HepG2 (cell line): ENCODE results near the gene BSN. TPM values are rescaled to one million over a fixed set of nuclear protein-coding genes. Genes with fewer than 3 reads are reported as not detected.

Source experiments
- CEBPB ChIP-seq: IDR thresholded peaks from 2 replicates; pipeline ENCODE4 v1.6.1; 2011; ENCODE audit warnings: low read depth, low read length, improper control_type of control experiment, borderline replicate concordance
- HNRNPH1 ChIP-seq: fragments of 200-400 bp; formaldehyde crosslinking; optimal IDR thresholded peaks from 2 replicates; pipeline ENCODE3; 2017; ENCODE audit warnings: mild to moderate bottlenecking, low read depth, low read length
- NCOA1 ChIP-seq: sonication (generic); formaldehyde crosslinking; IDR thresholded peaks from 2 replicates; pipeline ENCODE4 v1.9.0; 2021; ENCODE audit warnings: missing genetic modification reagents
- NKX3-1 ChIP-seq: sonication (generic); formaldehyde crosslinking; IDR thresholded peaks from 2 replicates; pipeline ENCODE4 v1.5.0; 2020; ENCODE audit warnings: missing genetic modification reagents
- PAX8 ChIP-seq: sonication (generic); formaldehyde crosslinking; IDR thresholded peaks from 2 replicates; pipeline ENCODE4 v1.8.0; 2022; ENCODE audit warnings: mild to moderate bottlenecking, missing genetic modification reagents, borderline replicate concordance
- SIX4 ChIP-seq: sonication (generic); formaldehyde crosslinking; IDR thresholded peaks from 2 replicates; pipeline ENCODE4 v1.4.0; 2020; ENCODE audit warnings: missing genetic modification reagents
- SPEN ChIP-seq: sonication (generic); formaldehyde crosslinking; IDR thresholded peaks from 2 replicates; pipeline ENCODE4 v1.5.1; 2020; ENCODE audit warnings: low read depth, mild to moderate bottlenecking, missing genetic modification reagents
- polyA plus RNA-seq, 8 experiments: library from polyadenylated mRNA; depleted of rRNA in 3 of 8; stranded (reverse) in 7 of 8; unstranded in 1 of 8; fragments of >200 nt; fragmentation: Illumina TruSeq in 4 of 8; extraction: Trizol in 4 of 8; gene quantifications; 2 replicates each; pipeline versions ENCODE4 v1.2.1 to v1.2.3, GENCODE V29; 2011 to 2016; ENCODE audit warnings: low read depth in 4 of 8, missing spikeins in 1 of 8, mixed read lengths in 1 of 8; ENCODE audit not compliant: insufficient read depth in 1 of 8
- total RNA-seq, 5 experiments: library from RNA; depleted of rRNA; stranded (reverse); fragments of >200 nt; fragmentation: Illumina TruSeq; extraction: Trizol; gene quantifications; 2 replicates each; pipeline ENCODE4 v1.2.3, GENCODE V29; 2016; ENCODE audit warnings: low read depth in 1 of 5
- TF ChIP-seq, protein P1 (sequence below): sonication (generic); formaldehyde crosslinking; IDR thresholded peaks from 2 replicates; pipeline ENCODE4 v1.4.0; 2020; ENCODE audit warnings: missing genetic modification reagents
- TF ChIP-seq, protein P2 (sequence below): sonication (generic); formaldehyde crosslinking; IDR thresholded peaks from 2 replicates; pipeline ENCODE4 v1.5.0; 2020; ENCODE audit warnings: missing genetic modification reagents, mild to moderate bottlenecking, borderline replicate concordance
- TF ChIP-seq, protein P3 (sequence below): sonication (generic); formaldehyde crosslinking; IDR thresholded peaks from 2 replicates; pipeline ENCODE4 v1.4.0; 2020; ENCODE audit warnings: mild to moderate bottlenecking, missing genetic modification reagents
- TF ChIP-seq, protein P4 (sequence below): sonication (generic); formaldehyde crosslinking; IDR thresholded peaks from 2 replicates; pipeline ENCODE4 v1.5.0; 2020; ENCODE audit warnings: mild to moderate bottlenecking, missing genetic modification reagents, borderline replicate concordance

BSN gene
- total and polyA plus RNA-seq, 2 of the 13 experiments (the other 11 are each of a cell fraction or from before 2014, with no cell fraction given) = 0.42 to 0.86 TPM

DNA sequence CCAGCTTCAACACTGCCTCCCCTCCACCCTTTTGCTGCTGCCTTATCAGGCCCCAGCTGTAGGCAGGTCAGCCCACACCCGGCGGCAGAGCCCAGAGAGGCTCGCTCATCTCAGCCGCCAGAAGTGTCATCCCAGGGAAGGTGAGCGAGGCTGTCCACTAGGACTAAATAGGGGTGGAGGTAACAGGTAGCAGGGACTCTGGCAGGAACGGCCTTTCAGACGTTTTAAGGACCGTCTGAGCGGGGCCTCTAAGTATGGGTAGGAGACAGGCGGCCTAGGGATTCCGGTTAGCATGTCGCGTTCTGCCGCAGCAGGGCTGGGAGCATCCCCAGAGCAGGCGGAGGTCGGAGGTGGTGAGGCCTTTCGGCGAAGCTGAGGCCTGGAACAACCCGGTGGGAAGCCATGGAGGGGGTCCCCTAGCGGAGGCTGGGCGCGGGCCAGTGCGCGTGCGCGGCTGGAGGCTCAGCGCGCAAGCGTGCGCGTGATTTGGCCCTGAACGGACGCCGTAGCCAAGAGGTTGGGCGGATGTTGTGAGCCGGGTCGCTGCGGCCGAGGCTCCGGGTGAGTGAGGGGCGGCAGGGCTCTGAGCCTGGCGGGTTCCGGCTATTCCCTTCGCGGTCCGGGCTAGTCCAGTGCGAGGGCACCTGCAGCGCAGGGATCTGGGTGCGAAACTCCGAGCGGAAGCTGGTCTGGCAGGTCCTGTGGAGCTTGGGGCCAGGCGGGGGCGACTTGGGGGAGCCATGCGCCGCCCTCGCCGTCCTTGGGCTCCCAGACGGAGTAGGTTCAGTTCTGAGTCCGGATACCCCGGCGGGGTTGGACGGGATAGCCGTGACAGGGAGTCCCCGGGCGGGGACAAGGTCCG is 135.0 kb downstream of the BSN start, which contains the start of the genes MST1 and RNF123 (continued):
- TF ChIP-seq, protein P1, sequence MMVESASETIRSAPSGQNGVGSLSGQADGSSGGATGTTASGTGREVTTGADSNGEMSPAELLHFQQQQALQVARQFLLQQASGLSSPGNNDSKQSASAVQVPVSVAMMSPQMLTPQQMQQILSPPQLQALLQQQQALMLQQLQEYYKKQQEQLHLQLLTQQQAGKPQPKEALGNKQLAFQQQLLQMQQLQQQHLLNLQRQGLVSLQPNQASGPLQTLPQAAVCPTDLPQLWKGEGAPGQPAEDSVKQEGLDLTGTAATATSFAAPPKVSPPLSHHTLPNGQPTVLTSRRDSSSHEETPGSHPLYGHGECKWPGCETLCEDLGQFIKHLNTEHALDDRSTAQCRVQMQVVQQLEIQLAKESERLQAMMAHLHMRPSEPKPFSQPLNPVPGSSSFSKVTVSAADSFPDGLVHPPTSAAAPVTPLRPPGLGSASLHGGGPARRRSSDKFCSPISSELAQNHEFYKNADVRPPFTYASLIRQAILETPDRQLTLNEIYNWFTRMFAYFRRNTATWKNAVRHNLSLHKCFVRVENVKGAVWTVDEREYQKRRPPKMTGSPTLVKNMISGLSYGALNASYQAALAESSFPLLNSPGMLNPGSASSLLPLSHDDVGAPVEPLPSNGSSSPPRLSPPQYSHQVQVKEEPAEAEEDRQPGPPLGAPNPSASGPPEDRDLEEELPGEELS (CRISPR knock-in tag) = no peak; the same call in 1 of the 2 replicates
- TF ChIP-seq NCOA1 (peak; percentile 76; the same call in 1 of the 2 replicates), NKX3-1 (CRISPR knock-in tag) (0 out of 2 replicates have a peak, but pooled peaks have one; percentile 11), SIX4 (CRISPR knock-in tag) (peak; percentile 34; the same call in 1 of the 2 replicates), HNRNPH1 (no peak), CEBPB (no peak), SPEN (peak; percentile 93), PAX8 (CRISPR knock-in tag) (no peak)
- TF ChIP-seq, protein P2, sequence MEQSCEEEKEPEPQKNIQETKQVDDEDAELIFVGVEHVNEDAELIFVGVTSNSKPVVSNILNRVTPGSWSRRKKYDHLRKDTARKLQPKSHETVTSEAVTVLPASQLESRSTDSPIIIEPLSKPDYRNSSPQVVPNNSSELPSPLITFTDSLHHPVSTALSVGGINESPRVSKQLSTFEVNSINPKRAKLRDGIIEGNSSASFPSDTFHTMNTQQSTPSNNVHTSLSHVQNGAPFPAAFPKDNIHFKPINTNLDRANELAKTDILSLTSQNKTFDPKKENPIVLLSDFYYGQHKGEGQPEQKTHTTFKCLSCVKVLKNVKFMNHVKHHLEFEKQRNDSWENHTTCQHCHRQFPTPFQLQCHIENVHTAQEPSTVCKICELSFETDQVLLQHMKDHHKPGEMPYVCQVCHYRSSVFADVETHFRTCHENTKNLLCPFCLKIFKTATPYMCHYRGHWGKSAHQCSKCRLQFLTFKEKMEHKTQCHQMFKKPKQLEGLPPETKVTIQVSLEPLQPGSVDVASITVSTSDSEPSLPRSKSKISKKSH (CRISPR knock-in tag) = 0 out of 2 replicates have a peak, but pooled peaks have one; percentile 25
- TF ChIP-seq, protein P3, sequence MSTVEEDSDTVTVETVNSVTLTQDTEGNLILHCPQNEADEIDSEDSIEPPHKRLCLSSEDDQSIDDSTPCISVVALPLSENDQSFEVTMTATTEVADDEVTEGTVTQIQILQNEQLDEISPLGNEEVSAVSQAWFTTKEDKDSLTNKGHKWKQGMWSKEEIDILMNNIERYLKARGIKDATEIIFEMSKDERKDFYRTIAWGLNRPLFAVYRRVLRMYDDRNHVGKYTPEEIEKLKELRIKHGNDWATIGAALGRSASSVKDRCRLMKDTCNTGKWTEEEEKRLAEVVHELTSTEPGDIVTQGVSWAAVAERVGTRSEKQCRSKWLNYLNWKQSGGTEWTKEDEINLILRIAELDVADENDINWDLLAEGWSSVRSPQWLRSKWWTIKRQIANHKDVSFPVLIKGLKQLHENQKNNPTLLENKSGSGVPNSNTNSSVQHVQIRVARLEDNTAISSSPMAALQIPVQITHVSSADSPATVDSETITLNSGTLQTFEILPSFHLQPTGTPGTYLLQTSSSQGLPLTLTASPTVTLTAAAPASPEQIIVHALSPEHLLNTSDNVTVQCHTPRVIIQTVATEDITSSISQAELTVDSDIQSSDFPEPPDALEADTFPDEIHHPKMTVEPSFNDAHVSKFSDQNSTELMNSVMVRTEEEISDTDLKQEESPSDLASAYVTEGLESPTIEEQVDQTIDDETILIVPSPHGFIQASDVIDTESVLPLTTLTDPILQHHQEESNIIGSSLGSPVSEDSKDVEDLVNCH (CRISPR knock-in tag) = no peak
- TF ChIP-seq, protein P4, sequence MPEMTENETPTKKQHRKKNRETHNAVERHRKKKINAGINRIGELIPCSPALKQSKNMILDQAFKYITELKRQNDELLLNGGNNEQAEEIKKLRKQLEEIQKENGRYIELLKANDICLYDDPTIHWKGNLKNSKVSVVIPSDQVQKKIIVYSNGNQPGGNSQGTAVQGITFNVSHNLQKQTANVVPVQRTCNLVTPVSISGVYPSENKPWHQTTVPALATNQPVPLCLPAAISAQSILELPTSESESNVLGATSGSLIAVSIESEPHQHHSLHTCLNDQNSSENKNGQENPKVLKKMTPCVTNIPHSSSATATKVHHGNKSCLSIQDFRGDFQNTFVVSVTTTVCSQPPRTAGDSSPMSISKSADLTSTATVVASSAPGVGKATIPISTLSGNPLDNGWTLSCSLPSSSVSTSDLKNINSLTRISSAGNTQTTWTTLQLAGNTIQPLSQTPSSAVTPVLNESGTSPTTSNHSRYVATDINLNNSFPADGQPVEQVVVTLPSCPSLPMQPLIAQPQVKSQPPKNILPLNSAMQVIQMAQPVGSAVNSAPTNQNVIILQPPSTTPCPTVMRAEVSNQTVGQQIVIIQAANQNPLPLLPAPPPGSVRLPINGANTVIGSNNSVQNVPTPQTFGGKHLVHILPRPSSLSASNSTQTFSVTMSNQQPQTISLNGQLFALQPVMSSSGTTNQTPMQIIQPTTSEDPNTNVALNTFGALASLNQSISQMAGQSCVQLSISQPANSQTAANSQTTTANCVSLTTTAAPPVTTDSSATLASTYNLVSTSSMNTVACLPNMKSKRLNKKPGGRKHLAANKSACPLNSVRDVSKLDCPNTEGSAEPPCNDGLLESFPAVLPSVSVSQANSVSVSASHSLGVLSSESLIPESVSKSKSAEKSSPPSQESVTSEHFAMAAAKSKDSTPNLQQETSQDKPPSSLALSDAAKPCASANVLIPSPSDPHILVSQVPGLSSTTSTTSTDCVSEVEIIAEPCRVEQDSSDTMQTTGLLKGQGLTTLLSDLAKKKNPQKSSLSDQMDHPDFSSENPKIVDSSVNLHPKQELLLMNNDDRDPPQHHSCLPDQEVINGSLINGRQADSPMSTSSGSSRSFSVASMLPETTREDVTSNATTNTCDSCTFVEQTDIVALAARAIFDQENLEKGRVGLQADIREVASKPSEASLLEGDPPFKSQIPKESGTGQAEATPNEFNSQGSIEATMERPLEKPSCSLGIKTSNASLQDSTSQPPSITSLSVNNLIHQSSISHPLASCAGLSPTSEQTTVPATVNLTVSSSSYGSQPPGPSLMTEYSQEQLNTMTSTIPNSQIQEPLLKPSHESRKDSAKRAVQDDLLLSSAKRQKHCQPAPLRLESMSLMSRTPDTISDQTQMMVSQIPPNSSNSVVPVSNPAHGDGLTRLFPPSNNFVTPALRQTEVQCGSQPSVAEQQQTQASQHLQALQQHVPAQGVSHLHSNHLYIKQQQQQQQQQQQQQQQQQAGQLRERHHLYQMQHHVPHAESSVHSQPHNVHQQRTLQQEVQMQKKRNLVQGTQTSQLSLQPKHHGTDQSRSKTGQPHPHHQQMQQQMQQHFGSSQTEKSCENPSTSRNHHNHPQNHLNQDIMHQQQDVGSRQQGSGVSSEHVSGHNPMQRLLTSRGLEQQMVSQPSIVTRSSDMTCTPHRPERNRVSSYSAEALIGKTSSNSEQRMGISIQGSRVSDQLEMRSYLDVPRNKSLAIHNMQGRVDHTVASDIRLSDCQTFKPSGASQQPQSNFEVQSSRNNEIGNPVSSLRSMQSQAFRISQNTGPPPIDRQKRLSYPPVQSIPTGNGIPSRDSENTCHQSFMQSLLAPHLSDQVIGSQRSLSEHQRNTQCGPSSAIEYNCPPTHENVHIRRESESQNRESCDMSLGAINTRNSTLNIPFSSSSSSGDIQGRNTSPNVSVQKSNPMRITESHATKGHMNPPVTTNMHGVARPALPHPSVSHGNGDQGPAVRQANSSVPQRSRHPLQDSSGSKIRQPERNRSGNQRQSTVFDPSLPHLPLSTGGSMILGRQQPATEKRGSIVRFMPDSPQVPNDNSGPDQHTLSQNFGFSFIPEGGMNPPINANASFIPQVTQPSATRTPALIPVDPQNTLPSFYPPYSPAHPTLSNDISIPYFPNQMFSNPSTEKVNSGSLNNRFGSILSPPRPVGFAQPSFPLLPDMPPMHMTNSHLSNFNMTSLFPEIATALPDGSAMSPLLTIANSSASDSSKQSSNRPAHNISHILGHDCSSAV (CRISPR knock-in tag) = 0 out of 2 replicates have a peak, but pooled peaks have one; percentile 73
